ENCODE results near the gene SBSN.

DNA sequence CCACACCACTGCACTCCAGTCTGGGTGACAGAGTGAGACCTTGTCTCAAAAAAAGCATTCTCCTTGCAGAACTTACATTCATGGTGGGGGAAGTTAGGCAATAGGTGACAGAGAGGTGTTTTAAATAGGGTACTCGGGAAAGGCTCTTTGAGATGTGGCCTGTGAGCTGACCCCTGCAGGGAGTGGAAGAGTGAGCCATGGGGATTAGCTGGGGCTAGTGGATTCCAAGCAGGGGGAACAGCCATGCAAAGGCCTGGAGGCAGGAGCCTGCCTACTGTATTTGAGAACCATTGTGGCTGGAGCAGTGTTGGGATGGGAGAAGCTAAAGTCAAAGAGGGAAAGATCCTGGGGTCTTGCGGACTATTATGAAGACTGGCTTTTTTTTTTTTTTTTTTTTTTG, 10.8 kb downstream of the SBSN start:
- TF ChIP-seq EZH2phosphoT487 (IDR thresholded peaks at IDR 0.05; ENCODE audit: insufficient read depth, low read depth) = no peak
- no peak for TF ChIP-seq EZH2 (IDR thresholded peaks at IDR 0.05; ENCODE audit: insufficient read depth, poor library complexity, severe bottlenecking)

Data from GM23248 (cell line).